HG03060 (cell line): ENCODE results near the gene NR5A2.

ENCODE experiments used
- ATAC-seq: cut with Tn5 transposase; IDR thresholded peaks from one replicate; pipeline ENCODE4 v1.9.1; 2021; ENCODE audit warnings: low read depth, moderate number of reproducible peaks; ENCODE audit not compliant: unreplicated experiment

Gene NR5A2

GRCh38 chr1:200116324-200116723 lies 88.8 kb downstream of the NR5A2 start:
- no peak for ATAC-seq

- ATAC-seq, result no peak
These were observed 91.4 kb downstream of the NR5A2 start for GRCh38 chr1:200118779-200119505.

- ATAC-seq, result no peak
These were observed 93.9 kb downstream of the NR5A2 start for GRCh38 chr1:200121421-200121820.

GRCh38 chr1:200124309-200124708 lies 96.8 kb downstream of the NR5A2 start:
- ATAC-seq, result no peak

GRCh38 chr1:200128081-200128480 lies 100.6 kb downstream of the NR5A2 start:
- ATAC-seq, result no peak

- ATAC-seq, result no peak
These were observed 101.7 kb downstream of the NR5A2 start for GRCh38 chr1:200128944-200129879.

- ATAC-seq, result no peak
These were observed 103.0 kb downstream of the NR5A2 start for GRCh38 chr1:200130552-200130951.

GRCh38 chr1:200131551-200132125 lies 104.1 kb downstream of the NR5A2 start:
- ATAC-seq, result no peak

GRCh38 chr1:200133123-200133522 lies 105.6 kb downstream of the NR5A2 start:
- no peak for ATAC-seq

- ATAC-seq, result no peak
These were observed 106.6 kb downstream of the NR5A2 start for GRCh38 chr1:200134116-200134515.

GRCh38 chr1:200136384-200136783 lies 108.9 kb downstream of the NR5A2 start:
- ATAC-seq, result no peak

GRCh38 chr1:200139661-200140250 lies 112.2 kb downstream of the NR5A2 start:
- peak; percentile 87 for ATAC-seq

- no peak for ATAC-seq
These were observed 115.8 kb downstream of the NR5A2 start for GRCh38 chr1:200143347-200143746.

GRCh38 chr1:200146100-200146499 lies 118.6 kb downstream of the NR5A2 start:
- no peak for ATAC-seq

- no peak for ATAC-seq
These were observed 119.6 kb downstream of the NR5A2 start for GRCh38 chr1:200147094-200147493.

GRCh38 chr1:200147742-200148141 lies 120.2 kb downstream of the NR5A2 start:
- no peak for ATAC-seq

GRCh38 chr1:200150006-200150405 lies 122.5 kb downstream of the NR5A2 start:
- ATAC-seq, result no peak

GRCh38 chr1:200150721-200151120 lies 123.2 kb downstream of the NR5A2 start:
- no peak for ATAC-seq

GRCh38 chr1:200152336-200152735 lies 124.8 kb downstream of the NR5A2 start:
- ATAC-seq, result no peak

GRCh38 chr1:200153277-200154055 lies 126.0 kb downstream of the NR5A2 start:
- no peak for ATAC-seq
